Measurements from ENCODE around the gene GP2. TPM values are rescaled to one million over a fixed set of nuclear protein-coding genes. Genes with fewer than 3 reads are reported as not detected.

The GP2 gene
- total and polyA plus RNA-seq, 2 donors (not counting 3 experiments of a cell fraction or from before 2014, with no cell fraction given), result not detected

DNA sequence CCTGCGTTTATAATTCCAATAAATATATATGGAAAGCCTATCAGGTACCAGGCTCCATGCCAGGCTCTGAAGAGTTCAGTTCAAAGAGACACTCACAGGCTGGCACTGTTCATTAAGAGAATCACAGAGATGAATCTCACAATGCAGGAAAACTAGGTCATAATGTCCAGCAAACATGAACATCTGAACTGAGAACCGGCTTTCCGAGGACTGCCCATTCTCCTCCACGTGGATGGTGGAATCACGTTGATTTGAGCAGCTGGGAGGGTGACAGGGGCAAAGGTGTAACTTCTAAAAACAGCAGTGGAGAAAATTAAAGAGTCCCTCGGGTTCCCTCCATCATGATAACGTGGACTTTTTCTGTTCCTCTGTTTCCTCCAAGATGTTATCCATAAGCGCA is 10.2 kb downstream of the GP2 start:
- H3K4me3 ChIP-seq (replicated peaks in 1 of 3; ENCODE audit: insufficient read depth in 1 of 3, low read depth in 1 of 3, low read length in 3 of 3), result no peak overlapping the region
- H3K9ac ChIP-seq (replicated peaks; ENCODE audit: extremely low read depth, insufficient read depth, low read length), result no peak overlapping the region
- no peaks in the 10 kb centered on the region for H3K9me3 ChIP-seq (replicated peaks; ENCODE audit: control insufficient read depth, insufficient read depth, low read length)
- H3K79me2 ChIP-seq (ENCODE audit: control insufficient read depth, insufficient read depth, low read length), result no peaks in the 10 kb centered on the region
- no peaks in the 10 kb centered on the region for H4K20me1 ChIP-seq (replicated peaks; ENCODE audit: control insufficient read depth, extremely low read depth, insufficient read depth, low read length)
- BruUV-seq (replicated peaks), result no TSS peak
- TF ChIP-seq FOS (IDR thresholded peaks at IDR 0.05; ENCODE audit: borderline replicate concordance, insufficient read depth, low read length) (no peak), GATA2 (IDR thresholded peaks at IDR 0.05; ENCODE audit: insufficient read depth, insufficient read length, low read depth, low read length) (no peak), POLR2A (IDR thresholded peaks at IDR 0.05; ENCODE audit: low read depth, low read length) (no peak), POLR2AphosphoS5 (IDR thresholded peaks at IDR 0.05; ENCODE audit: insufficient read depth, low read depth, low read length) (no peak), MYC (IDR thresholded peaks at IDR 0.05; ENCODE audit: low read depth, low read length) (no peak), EZH2 (IDR thresholded peaks at IDR 0.05; ENCODE audit: borderline replicate concordance, low read depth, low read length, severe bottlenecking) (no peak)
- TF ChIP-seq, protein P1, sequence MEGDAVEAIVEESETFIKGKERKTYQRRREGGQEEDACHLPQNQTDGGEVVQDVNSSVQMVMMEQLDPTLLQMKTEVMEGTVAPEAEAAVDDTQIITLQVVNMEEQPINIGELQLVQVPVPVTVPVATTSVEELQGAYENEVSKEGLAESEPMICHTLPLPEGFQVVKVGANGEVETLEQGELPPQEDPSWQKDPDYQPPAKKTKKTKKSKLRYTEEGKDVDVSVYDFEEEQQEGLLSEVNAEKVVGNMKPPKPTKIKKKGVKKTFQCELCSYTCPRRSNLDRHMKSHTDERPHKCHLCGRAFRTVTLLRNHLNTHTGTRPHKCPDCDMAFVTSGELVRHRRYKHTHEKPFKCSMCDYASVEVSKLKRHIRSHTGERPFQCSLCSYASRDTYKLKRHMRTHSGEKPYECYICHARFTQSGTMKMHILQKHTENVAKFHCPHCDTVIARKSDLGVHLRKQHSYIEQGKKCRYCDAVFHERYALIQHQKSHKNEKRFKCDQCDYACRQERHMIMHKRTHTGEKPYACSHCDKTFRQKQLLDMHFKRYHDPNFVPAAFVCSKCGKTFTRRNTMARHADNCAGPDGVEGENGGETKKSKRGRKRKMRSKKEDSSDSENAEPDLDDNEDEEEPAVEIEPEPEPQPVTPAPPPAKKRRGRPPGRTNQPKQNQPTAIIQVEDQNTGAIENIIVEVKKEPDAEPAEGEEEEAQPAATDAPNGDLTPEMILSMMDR (IDR thresholded peaks at IDR 0.05; ENCODE audit: extremely low read depth in 1 of 2, insufficient read depth in 1 of 2, low read depth in 1 of 2, low read length in 2 of 2), result no peak
- TF ChIP-seq, protein P2, sequence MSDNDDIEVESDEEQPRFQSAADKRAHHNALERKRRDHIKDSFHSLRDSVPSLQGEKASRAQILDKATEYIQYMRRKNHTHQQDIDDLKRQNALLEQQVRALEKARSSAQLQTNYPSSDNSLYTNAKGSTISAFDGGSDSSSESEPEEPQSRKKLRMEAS (IDR thresholded peaks at IDR 0.05; ENCODE audit: insufficient read depth, insufficient read length), result no peak
- FAIRE-seq (no peak), DNase-seq (ENCODE audit: low read depth, low spot score) (no peak)
- CTCF ChIA-PET, result no interaction called here
- H3K4me1 ChIP-seq (ENCODE audit: control insufficient read depth, extremely low read depth, insufficient read depth, low read length), result no peaks in the 10 kb centered on the region
- H3K27ac ChIP-seq (ENCODE audit: insufficient read depth, low read depth, low read length), result no peak overlapping the region
- no peaks in the 10 kb centered on the region for H3K36me3 ChIP-seq (ENCODE audit: control insufficient read depth in 2 of 2, extremely low read depth in 1 of 2, insufficient read depth in 2 of 2, low read length in 2 of 2)
- H2AFZ ChIP-seq (ENCODE audit: low read depth, low read length), result no peak overlapping the region
- POLR2A ChIA-PET, result no interaction called here
- intact Hi-C loops (cut with micrococcal nuclease), result no loop called here
- no peak overlapping the region for H3K4me2 ChIP-seq (ENCODE audit: insufficient read depth, low read length)
- H3K9me1 ChIP-seq (replicated peaks; ENCODE audit: control insufficient read depth, extremely low read depth, insufficient read depth, low read length), result no peaks in the 10 kb centered on the region
- no peaks in the 10 kb centered on the region for H3K27me3 ChIP-seq (ENCODE audit: control insufficient read depth in 2 of 2, insufficient read depth in 2 of 2, low read length in 2 of 2)
- dilution Hi-C loops (cut with MboI; ENCODE audit: extremely low pct_ligation_motif_present, low sequenced_read_pairs), result no loop called here

Data from endothelial cell of umbilical vein (primary cell).